GM21390 (cell line): ENCODE data around the gene NDST4.

Experiments used
- ATAC-seq: cut with Tn5 transposase; IDR thresholded peaks from one replicate; pipeline ENCODE4 v1.9.1; 2021; ENCODE audit not compliant: unreplicated experiment

NDST4 gene

GRCh38 chr4:115113506-115114106, at the start of gene NDST4:
Gene NDST4 (minus strand): TSS chr4:115113620. CDS start chr4:115077036, 36,584 bp downstream.
- ATAC-seq = no peak

DNA sequence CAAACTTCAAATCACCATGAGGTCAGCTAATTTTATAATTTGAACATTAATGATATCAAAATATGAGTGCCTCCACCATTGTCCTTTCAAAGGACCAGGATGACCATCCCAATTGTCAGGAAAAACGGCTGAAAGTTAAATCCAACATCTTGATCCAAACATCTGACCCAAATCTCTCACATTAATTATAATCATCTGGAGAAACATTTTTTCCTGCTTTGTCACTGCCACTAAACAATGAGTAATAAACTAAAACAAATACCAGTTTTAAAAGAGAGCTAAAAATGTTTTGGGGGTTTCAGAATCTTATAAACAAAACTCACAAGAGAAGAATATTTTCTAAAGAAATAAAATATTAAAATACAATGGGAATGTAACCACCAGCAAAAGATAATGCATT, 45.7 kb upstream of the NDST4 start:
- ATAC-seq = no peak

DNA sequence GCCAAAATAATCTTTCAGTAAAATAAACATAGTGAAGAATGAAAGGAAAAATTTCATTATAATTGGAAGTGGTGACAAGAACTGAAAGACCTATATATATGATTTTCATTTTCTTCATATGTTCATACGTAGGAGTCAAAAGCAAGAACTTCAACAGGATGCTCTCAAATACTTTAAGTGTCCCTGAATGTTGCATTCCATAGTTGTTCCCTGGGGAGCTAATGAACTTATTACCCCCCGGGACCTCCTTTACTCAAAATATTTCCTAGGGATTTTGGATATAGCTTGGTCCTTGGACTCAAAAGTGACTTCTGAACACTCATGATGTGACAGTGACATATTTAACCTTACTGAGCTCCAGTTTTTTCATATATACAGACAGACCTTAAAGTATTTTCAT, 44.9 kb upstream of the NDST4 start:
- no peak for ATAC-seq

- ATAC-seq = no peak
These were observed 41.4 kb upstream of the NDST4 start for GRCh38 chr4:115154826-115155225.

GRCh38 chr4:115152965-115153364, 39.5 kb upstream of the NDST4 start:
- ATAC-seq = no peak

GRCh38 chr4:115152081-115152480, 38.7 kb upstream of the NDST4 start:
- ATAC-seq = peak; percentile 91

DNA sequence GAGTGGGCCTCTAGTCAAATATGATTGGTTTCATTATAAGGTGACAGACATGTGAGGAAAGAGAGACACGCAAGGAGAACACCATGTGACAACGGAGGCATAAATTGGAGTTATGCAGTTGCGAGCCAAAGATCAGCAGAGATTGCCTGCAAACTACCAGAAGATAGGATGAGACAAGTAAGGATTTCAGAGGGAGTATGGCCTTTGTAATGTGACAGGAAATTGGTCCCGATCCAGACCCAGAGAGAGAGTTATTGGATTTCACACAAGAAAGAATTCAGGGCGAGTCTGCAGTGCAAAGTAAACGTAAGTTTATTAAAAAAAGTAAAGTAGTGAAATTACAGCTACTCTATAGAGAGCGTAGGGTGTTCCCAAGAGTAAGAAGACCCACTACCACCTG, 35.7 kb upstream of the NDST4 start:
- no peak for ATAC-seq

GRCh38 chr4:115145393-115146160, 32.2 kb upstream of the NDST4 start:
- no peak for ATAC-seq

GRCh38 chr4:115128037-115128436, 14.6 kb upstream of the NDST4 start:
- no peak for ATAC-seq

GRCh38 chr4:115126491-115126890, 13.1 kb upstream of the NDST4 start:
- ATAC-seq = no peak

DNA sequence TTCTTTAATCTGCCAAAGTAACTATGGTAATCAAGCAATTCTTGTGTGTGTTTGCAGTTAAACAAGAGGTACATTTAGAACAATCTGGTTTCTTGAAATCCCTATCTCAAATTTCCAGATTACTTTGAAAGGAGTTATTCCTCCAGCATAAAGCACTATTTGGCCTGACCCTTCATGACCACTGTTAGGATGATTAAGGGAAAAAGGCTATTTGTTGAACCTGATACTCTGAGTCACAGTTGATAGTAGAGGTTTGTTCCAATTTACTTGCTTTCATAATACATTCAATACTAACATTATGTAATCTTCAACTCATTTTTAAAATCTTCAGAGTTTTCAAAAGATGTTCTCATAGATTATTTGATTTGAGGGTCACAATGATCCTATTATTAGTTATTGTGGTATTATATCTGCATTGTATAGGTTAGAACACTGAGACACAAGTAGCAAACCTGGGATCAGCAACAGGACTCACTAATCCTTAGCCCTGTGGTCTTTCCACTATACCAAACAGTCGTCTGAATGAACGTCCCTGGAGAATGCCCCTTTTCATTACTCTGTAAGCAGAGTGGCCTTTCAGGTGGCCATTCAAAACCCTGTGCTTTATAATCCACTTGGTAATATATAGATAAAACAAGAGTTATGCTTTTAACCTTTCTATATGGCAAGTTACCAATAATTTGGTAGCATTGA, 8.1 kb upstream of the NDST4 start:
- no peak for ATAC-seq

DNA sequence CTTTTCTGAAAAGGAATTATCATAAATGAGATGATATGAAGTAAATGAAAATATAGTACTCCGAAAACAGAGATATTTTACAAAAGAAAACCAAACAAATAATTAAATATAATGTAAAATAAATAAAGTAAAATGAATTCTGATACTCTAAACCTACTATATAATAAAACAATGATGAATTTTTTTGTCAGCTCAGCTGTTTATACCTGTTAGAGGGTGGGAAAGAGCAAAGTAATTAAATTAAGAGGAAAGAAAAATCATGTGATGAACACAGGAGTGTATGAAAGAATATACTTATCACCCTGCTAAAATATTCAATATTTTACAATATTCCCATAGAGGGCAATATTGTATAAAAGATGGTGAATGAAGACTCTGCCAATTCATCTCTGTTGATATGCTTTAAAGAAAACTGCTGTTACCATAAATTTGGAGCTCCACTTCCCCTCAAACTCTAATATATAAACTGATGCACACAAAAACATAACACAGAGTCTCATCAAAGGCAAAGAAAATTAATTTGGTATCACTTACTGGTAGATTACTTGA, 6.5 kb upstream of the NDST4 start:
- no peak for ATAC-seq

GRCh38 chr4:115117651-115118050, 4.2 kb upstream of the NDST4 start:
- ATAC-seq = no peak

DNA sequence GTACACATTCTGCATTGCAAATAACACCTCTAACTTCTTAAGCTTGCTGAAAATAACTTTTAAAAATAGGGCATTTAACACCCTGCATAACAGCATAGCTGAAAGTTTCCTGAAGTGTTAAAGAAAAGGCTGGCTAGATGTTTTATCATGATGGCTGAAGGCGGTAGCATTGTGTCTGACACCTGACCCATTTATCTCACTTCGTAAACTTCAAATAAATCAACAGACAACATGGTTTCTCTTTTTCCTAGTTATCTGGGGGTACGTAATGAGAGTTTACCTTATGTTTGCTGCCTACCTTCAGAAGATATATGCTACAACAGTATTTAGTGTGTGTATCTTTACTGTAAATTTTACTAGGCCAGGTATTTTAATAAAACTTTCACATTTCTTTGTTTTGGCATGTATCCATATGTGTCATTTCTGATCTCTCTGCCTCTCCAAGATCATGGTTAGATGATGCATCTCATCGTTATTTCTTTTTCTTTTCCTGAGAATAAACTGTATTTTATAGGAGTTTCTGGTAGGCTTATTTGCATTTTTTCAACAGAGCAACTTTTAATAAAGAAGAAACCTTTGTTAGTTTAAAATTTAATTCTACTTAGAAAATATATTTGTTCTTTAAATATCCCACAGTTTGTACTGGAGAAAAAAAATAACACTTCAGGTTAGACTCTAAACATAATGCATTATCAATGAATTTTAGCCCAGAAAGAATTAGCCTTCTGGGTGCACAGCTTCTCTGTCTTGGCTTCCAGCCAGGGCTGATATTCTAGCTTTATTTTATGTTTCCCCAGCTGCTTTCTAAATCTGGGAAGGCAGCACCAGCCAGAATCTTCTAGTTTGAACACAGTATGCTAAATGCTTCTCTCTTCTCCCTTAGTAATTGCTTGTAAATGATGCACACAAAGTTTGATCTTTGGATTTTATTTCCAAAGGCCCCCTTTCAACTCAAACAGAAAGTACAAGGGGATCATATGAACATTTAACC, 2.9 kb downstream of the NDST4 start:
- no peak for ATAC-seq

GRCh38 chr4:115108850-115109249, 4.6 kb downstream of the NDST4 start:
- ATAC-seq = no peak

DNA sequence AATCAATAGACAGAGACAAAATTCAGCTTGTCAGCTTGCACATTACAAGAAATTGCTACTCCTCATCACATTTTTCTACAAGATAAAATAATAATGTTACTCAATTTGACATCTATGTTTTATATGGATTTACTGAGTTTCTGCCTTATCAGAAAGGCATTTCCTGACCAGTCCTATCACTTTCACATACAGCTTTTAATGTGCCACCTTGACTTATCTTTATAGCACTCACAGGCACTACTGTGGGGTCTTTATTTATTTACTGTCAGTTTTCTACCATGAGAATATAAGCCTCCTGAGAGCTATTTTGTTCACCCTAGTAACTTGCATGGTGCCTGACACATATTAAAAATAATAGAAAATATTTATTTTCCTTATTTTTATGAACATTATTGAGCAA, 6.0 kb downstream of the NDST4 start:
- no peak for ATAC-seq

GRCh38 chr4:115101675-115102074, 11.7 kb downstream of the NDST4 start:
- ATAC-seq = no peak

DNA sequence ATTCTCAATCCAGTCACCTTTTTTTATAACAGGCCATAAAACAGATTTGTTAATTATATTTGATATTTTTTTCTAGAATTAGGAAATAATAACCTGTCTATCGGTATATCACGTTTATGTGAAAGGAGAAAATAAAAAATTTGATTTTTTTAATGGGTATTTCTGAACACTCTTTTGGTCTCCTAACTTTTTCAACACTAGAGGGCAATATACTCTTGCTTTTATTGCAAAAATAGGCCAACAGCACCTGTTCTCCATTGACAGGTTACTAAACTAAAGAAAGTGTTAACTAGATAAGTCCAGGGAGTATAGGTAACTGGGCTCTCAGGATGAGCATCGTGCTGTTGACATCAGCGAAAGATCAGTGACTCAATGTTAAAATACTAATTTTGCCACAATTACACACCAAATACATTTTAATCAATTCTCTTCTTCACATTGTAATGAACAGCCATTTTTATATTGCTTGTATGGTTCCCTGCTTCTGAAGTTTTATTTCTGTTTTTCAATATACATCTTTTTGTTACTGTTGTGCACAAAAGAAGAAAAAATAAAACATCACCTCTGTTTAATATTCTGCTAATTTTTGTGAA, 22.8 kb downstream of the NDST4 start:
- ATAC-seq = peak; percentile 67

GRCh38 chr4:115082633-115083032, 30.8 kb downstream of the NDST4 start:
- ATAC-seq = no peak

- ATAC-seq = no peak
These were observed 36.7 kb downstream of the NDST4 start for GRCh38 chr4:115076691-115077090.
